Tibial artery (tissue), 4 donors: ENCODE measurements around the gene YJEFN3.

Experiments used
- DNase-seq, 2 donors: peaks; one replicate each; pipeline ENCODE4 v3.0.0-alpha.2; 2019
- H3K27ac ChIP-seq, 2 donors: fragments of 200-600 bp; sonication (generic) in 1 of 2; 1 replicate in 1 of 2; 2 replicates in 1 of 2; pipeline ENCODE4 v1.5.1; 2018 to 2019; ENCODE audit warnings: mild to moderate bottlenecking in 1 of 2
- H3K27me3 ChIP-seq, 2 donors: fragments of 200-600 bp; sonication (generic) in 1 of 2; one replicate each; pipeline versions ENCODE4 v1.5.1 to v1.6.0; 2016 to 2019
- H3K36me3 ChIP-seq, 3 donors: fragments of 200-600 bp; sonication (generic) in 2 of 3; one replicate each; pipeline ENCODE4 v1.5.1; 2016 to 2019; ENCODE audit warnings: mild to moderate bottlenecking in 2 of 3
- H3K4me1 ChIP-seq, 4 donors: fragments of 200-600 bp; sonication (generic) in 2 of 4; 1 replicate in 3 of 4; 2 replicates in 1 of 4; pipeline ENCODE4 v1.5.1; 2016 to 2019
- H3K4me3 ChIP-seq, 2 donors: fragments of 200-600 bp; sonication (generic) in 1 of 2; 1 replicate in 1 of 2; 2 replicates in 1 of 2; pipeline ENCODE4 v1.5.1; 2018 to 2019; ENCODE audit warnings: mild to moderate bottlenecking in 2 of 2
- H3K9me3 ChIP-seq, 3 donors: fragments of 200-600 bp; sonication (generic) in 1 of 3; one replicate each; pipeline ENCODE4 v1.5.1; 2016 to 2019
- intact Hi-C: fragments of 100-400 bp; cut with DNase I; formaldehyde crosslinking; loops from one replicate; pipeline ENCODE4 v1.15.0; 2023; ENCODE audit warnings: low total_unique reads
- TF ChIP-seq, protein P1 (sequence below), 2 experiments: fragments of 200-600 bp in 1 of 2; fragments of 450-650 bp in 1 of 2; IDR thresholded peaks; one replicate each; pipeline ENCODE4 v1.5.1; 2017 to 2019; ENCODE audit warnings: antibody characterized with exemption in 2 of 2, mild to moderate bottlenecking in 1 of 2, moderate library complexity in 1 of 2

The YJEFN3 gene

DNA sequence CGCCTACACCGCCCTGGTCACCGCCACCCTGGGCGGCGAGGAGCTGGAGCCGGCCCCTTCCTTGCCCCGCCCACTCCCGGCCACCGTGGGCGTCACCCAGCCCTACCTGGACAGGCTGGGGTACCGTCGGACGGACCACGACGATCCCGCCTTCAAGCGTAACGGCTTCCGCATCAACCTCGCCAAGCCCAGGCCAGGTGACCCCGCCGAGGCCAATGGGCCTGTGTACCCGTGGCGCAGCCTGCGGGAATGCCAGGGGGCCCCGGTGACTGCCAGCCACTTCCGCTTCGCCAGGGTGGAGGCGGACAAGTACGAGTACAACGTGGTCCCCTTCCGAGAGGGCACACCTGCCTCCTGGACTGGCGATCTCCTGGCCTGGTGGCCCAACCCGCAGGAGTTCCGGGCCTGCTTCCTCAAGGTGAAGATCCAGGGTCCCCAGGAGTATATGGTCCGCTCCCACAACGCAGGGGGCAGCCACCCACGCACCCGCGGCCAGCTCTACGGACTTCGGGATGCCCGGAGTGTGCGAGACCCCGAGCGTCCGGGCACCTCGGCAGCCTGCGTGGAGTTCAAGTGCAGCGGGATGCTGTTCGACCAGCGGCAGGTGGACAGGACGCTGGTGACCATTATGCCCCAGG is 16.4 kb downstream of the YJEFN3 start:
- DNase-seq: no peak
- H3K27ac ChIP-seq: no peak overlapping the region
- no peaks in the 10 kb centered on the region for H3K9me3 ChIP-seq
- no peak overlapping the region for H3K4me3 ChIP-seq
- H3K4me1 ChIP-seq: peaks cover 0 to 19% (median 14%) of the 10 kb centered on the region in 4 donors
- intact Hi-C loops: no loop called here
- TF ChIP-seq, protein P1, sequence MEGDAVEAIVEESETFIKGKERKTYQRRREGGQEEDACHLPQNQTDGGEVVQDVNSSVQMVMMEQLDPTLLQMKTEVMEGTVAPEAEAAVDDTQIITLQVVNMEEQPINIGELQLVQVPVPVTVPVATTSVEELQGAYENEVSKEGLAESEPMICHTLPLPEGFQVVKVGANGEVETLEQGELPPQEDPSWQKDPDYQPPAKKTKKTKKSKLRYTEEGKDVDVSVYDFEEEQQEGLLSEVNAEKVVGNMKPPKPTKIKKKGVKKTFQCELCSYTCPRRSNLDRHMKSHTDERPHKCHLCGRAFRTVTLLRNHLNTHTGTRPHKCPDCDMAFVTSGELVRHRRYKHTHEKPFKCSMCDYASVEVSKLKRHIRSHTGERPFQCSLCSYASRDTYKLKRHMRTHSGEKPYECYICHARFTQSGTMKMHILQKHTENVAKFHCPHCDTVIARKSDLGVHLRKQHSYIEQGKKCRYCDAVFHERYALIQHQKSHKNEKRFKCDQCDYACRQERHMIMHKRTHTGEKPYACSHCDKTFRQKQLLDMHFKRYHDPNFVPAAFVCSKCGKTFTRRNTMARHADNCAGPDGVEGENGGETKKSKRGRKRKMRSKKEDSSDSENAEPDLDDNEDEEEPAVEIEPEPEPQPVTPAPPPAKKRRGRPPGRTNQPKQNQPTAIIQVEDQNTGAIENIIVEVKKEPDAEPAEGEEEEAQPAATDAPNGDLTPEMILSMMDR (IDR thresholded peaks at IDR 0.05): no peak
- peaks cover 0 to 99% of the 10 kb centered on the region in 2 donors for H3K27me3 ChIP-seq
- H3K36me3 ChIP-seq: no peaks in the 10 kb centered on the region

DNA sequence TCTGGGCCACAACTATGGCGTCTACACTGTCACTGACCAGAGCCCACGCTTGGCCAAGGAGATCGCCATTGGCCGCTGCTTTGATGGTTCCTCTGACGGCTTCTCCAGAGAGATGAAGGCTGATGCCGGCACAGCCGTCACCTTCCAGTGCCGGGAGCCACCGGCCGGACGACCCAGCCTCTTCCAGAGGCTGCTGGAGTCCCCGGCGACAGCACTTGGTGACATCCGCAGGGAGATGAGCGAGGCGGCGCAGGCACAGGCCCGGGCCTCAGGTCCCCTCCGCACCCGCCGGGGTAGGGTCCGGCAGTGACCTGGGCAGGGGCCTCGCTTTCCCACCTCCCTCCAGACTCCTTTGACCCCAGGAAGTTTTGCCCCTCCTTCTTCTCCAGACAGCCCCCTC is 17.0 kb downstream of the YJEFN3 start:
- no peak overlapping the region for H3K27ac ChIP-seq
- peaks cover 0 to 99% of the 10 kb centered on the region in 2 donors for H3K27me3 ChIP-seq
- no peaks in the 10 kb centered on the region for H3K9me3 ChIP-seq
- no peak for DNase-seq
- intact Hi-C loops: no loop called here
- H3K4me3 ChIP-seq: no peak overlapping the region
- TF ChIP-seq, protein P1 (IDR thresholded peaks at IDR 0.05): no peak
- H3K4me1 ChIP-seq: peaks cover 0 to 12% (median 7%) of the 10 kb centered on the region in 4 donors
- H3K36me3 ChIP-seq: no peaks in the 10 kb centered on the region

DNA sequence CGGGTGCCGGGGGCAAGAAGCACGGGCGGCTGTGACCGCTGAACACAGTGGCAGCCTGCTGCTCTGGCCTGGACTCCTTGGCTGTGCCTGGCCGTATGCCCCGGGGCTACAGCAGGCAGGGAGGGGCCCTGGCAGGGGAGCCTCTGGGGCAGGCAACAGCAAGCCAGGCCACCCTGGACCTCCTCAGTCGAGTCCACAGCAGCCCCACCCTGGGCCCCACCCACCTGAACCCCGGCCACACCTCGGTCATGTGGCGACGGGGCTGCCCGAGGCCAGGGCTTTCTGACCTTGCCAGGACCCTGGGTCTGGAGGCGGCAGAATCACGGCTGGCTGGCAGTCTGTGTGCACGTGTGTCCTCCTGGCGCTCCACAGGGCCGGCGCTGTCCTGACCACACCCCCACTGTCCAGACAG is 18.0 kb downstream of the YJEFN3 start:
- Histone ChIP-seq H3K9me3 (no peaks in the 10 kb centered on the region), H3K27me3 (peaks cover 0 to 95% of the 10 kb centered on the region in 2 donors), H3K27ac (no peak overlapping the region), H3K36me3 (no peaks in the 10 kb centered on the region), H3K4me1 (peaks cover 0 to 5% (median 0%) of the 10 kb centered on the region in 4 donors), H3K4me3 (no peak overlapping the region)
- intact Hi-C loops: no loop called here
- no peak for DNase-seq
- TF ChIP-seq, protein P1 (IDR thresholded peaks at IDR 0.05): no peak

DNA sequence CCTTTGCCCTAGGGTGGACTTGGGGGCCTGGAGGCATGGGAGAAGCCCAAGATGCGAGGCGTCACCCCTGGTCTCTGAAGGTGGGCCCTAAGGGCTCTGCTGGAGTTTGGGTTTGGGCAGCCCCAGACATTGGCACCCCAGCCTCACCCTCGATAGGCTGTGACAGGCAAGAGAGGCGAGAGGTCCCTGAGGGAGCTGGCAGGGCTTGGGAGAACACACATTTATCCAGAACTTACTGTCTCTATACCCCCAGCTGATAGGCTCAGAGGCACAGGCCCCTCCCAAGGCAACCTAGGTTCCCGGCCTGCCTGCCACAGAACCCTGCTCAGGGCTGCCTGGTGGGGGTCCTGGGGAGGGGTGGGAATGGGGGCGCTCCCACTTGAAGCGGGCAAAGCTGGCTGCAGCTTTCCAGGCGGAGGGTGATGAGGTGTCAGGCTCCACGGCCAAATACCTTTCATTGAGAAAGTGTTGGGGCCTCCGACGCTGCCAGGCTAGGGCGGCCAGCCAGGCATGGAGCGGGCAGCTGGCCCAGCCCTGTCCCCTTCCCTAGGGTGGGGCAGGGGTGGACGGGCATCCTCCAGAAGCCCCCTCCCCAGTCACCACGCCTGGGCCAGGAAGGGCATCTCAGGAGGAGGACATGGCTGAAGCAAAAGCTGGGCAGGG is 19.1 kb downstream of the YJEFN3 start:
- Histone ChIP-seq H3K9me3 (no peaks in the 10 kb centered on the region), H3K27me3 (peaks cover 0 to 84% of the 10 kb centered on the region in 2 donors), H3K4me3 (no peak overlapping the region), H3K4me1 (peaks cover 0 to 5% (median 0%) of the 10 kb centered on the region in 4 donors), H3K36me3 (no peaks in the 10 kb centered on the region), H3K27ac (no peak overlapping the region)
- no peak for DNase-seq
- TF ChIP-seq, protein P1 (IDR thresholded peaks at IDR 0.05): no peak
- intact Hi-C loops: no loop called here

DNA sequence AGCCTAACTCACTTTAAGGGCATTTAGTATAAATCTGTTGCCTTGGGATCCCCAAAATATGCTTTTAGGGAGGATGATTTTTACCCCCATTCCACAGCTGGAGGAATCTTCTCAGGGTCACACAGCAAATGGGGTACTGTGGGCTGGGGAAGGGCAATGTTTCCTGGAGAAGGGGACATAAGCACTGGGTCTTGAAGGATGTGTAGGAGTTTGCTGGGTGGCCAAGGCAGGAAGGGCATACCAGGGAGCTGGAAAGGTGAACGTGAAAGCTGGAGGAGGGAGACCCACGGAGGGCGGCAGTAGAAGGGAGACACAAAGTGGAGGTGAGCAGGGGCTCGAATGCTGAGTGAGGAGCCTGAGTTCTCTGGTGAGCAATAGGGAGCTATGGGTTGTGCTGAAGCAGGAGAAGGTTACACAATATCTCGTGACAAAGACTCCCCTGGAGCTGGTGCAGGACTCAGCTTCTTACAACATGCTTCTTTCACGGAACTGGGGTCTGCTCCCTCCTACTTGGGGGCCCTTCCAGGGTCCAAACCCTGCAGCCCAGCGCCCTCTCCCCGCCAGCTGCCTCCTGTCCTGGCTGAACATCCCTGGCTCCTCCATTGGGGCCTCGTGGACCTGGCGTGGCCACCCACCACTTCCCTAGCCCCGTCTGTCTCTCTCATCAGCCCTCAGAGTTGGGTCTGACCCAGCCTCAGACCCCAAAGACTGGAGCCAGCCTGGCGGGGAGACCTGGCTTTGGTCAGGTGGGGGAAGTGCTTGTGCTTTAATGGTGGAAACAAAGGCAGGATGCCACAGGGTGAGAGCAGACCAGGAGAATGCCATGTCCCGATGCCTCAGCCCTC is 20.4 kb downstream of the YJEFN3 start:
- TF ChIP-seq, protein P1 (IDR thresholded peaks at IDR 0.05): no peak
- Histone ChIP-seq H3K27me3 (peaks cover 0 to 75% of the 10 kb centered on the region in 2 donors), H3K36me3 (no peaks in the 10 kb centered on the region), H3K9me3 (no peaks in the 10 kb centered on the region), H3K4me1 (peaks cover 0 to 5% (median 0%) of the 10 kb centered on the region in 4 donors), H3K27ac (no peak overlapping the region), H3K4me3 (no peak overlapping the region)
- intact Hi-C loops: no loop called here
- no peak for DNase-seq
